GM18520 (cell line): ENCODE results near the gene AGAP1.

ENCODE experiments used
- ATAC-seq: cut with Tn5 transposase; IDR thresholded peaks from one replicate; pipeline ENCODE4 v1.9.1; 2021; ENCODE audit not compliant: unreplicated experiment

AGAP1 gene

DNA sequence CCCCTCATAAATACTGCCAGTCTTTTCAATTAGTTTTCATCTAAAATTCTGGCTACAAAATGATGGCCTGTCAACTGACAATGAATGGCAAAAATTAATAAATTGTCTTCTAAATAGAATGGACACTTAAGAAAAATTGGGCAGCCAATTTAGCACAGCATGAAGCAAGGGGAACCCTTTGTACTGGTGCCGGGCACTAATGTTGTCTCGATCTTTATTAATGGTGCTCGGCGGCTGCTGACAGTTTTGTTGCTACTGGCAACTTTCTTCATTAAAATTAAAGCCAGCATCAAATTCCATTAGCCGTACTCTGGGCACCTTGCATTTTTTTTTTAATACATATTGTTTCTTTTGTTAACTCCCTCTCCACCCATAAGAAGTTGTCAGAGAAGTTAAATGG, 365.0 kb downstream of the AGAP1 start:
- ATAC-seq, result no peak

- no peak for ATAC-seq
Measured at GRCh38 chr2:235859651-235860050, 365.8 kb downstream of the AGAP1 start.

DNA sequence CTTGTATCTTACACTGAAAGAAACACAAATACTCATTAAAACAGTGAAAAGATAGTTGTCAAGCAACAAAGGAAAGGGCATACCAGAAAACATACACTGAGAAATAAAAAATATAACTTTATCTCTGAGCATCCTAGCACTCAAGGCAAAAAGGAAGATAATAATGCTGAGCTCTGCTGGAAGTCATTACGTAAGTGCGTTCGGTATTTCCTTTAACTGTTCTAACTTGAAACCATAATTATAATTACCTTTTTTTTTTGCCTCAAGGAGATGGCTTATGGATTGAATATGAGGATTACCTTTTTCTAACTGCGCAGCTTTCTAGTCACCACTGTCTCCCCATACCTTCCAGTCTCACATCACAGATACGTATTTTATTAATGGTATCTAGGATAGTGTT, 366.3 kb downstream of the AGAP1 start:
- no peak for ATAC-seq

- no peak for ATAC-seq
Measured at GRCh38 chr2:235860871-235861270, 367.0 kb downstream of the AGAP1 start.

- no peak for ATAC-seq
Measured at GRCh38 chr2:235861383-235861782, 367.5 kb downstream of the AGAP1 start.

DNA sequence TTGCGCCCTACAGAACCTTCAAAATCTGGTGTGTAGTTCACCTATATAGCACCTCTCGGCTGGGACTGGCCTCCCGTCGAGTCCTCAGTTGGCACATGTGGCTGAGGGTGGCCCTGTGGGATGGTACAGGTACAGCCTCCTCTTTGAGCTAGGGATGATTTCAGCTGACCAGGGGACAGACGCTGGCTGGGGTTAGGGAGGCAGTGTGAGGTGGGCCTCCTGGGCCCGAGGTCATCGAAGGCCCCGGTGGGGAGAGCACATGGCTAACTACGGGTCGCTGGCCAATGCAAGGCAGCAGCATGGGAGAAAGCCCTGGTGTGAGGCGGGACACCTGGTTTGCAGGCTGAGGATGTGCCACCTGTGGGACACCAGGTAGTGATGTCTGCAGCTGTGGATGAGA, 369.6 kb downstream of the AGAP1 start:
- no peak for ATAC-seq

- ATAC-seq, result no peak
Measured at GRCh38 chr2:235864302-235864701, 370.5 kb downstream of the AGAP1 start.

DNA sequence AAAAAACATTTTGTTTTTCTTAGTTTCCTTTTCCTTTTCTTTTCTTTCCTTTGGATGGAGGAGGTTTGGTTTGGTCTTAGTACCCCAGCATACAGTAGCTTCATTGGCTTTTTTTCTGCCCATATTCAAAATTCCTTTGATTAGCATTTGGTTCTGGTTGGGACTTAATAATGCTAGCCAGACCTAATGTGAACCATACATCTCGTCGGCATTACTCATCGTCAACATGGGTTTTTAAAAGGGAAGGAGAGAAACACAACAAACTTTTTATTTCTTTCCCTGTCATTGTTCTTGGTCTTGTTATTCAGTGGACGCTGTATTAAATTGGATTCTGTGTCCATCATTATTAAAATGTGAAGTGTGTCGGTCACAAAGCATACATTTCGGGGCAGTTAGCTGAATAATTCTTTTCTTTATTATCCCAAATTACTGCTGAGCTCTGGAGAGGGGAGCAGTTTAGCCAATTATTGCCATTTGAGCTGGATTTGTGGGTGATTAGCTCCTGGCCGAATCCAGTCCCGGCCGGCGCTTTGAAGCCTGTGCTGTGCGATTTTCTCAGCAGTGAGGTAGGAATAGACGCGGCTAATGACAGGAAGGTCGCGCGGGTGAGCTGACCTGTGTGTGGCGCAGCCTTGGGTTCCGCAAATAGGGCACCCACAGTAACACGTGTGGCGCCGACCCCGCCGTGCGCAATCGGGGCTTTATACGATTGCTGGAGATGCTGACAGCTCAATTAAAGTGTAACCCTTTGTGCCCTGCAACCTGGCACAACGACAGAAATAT, 371.1 kb downstream of the AGAP1 start:
- no peak for ATAC-seq

GRCh38 chr2:235866373-235866772, 372.5 kb downstream of the AGAP1 start:
- no peak for ATAC-seq

- no peak for ATAC-seq
Measured at GRCh38 chr2:235868224-235868623, 374.4 kb downstream of the AGAP1 start.

- ATAC-seq, result no peak
Measured at GRCh38 chr2:235868645-235869044, 374.8 kb downstream of the AGAP1 start.

DNA sequence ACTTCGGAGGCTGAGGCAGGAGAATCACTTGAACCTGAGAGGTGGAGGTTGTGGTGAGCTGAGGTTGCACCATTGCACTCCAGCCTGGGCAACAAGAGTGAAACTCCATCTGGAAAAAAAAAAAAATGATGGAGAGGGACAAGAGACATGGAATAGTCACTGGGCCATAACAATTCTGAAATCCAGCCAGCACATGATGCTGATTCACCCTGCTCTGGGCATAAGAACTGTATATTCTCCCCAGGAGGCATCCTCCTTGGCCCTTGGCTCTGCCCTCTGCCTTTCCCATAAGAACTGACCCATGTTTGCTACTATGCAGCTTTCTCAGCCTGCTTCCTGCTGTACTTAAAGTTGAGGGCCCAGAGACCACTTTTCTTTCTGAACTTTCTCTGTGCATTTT, 376.7 kb downstream of the AGAP1 start:
- ATAC-seq, result no peak

GRCh38 chr2:235876099-235876679, 382.3 kb downstream of the AGAP1 start:
- no peak for ATAC-seq

DNA sequence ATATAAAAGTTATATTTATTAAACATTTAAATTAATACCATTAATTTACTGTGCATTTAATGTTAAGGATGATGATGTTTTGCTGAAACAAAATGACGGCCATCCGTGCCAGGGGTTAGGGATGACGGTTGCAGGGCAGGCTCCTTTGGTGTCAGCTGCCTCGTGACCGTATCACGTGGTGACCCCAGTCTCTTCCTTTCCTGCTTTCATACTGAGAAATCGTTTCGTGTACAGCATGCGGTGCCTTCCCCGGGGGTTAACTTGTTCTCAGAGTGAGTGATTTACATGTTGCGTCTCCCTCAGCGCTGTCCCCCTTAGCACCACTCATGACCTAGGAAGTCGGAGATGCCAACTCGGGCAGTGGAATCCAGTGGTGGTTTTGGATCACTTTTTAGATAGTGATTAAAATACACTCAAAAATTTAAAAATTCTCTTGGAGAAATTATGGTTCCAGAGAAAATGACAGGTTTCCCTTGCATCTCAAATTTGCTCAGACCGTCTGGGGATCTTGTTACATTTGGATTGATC, 383.5 kb downstream of the AGAP1 start:
- ATAC-seq, result no peak

GRCh38 chr2:235879116-235879515, 385.3 kb downstream of the AGAP1 start:
- ATAC-seq, result no peak

GRCh38 chr2:235883675-235884074, 389.8 kb downstream of the AGAP1 start:
- no peak for ATAC-seq

DNA sequence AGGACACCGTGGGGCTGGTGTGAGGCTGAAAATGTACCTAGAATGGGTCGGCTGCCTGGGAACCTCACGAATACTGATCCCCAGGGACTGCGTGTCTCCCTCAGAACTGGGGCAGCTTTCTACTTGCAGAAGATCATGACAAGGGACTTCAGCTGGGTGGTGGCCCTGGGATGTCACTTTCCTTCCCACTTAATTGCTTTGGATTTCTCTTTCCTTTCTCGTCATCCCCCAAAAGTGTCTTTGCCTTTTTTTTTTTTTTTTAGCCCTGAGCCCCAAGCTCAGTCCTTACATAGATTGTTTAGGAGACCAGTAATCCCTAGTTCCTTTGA, 395.4 kb downstream of the AGAP1 start:
- ATAC-seq, result no peak

GRCh38 chr2:235893129-235893698, 399.4 kb downstream of the AGAP1 start:
- no peak for ATAC-seq

DNA sequence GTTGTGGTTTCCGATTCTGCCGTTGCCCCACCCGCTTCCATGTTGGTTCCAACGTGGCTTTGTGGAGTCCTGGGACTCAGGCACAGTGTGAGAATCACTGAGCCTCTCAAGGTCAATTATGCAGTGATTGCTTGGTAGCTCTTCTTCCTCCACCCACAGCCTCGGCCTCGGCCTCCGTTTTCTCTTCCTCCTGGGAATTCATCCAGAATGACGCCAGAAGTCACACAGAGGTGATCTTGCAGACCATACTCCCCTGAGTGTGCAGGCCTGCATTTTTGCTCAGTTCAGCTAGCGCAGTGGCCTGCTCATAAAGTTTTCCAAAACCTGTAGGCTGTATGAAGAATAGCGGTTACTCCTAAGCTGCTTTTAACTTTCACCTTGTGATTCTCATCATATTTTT, 401.0 kb downstream of the AGAP1 start:
- no peak for ATAC-seq

GRCh38 chr2:235896061-235896460, 402.2 kb downstream of the AGAP1 start:
- ATAC-seq, result no peak

GRCh38 chr2:235897992-235898391, 404.1 kb downstream of the AGAP1 start:
- no peak for ATAC-seq

DNA sequence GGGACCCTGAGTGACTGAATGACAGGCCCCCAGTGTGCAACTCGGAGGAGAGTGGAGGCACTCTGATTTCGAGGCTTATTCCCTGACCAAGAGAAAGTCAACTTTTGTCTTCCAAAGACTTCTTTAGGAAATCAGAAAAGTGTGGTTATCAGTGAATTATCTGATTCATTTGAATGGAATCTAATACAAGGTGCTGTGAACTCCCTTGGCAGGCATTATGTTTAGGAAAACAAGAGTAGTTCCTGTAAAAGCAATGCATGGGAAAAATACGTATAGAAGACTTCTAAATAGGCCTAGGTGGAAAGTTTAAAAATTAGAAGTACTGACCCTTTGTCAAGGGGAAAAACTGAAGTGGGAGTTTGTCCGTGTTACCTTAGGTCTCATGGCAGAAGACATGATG, 404.9 kb downstream of the AGAP1 start:
- ATAC-seq, result no peak
